ENCODE results near the gene TBC1D24.

TBC1D24 gene

DNA sequence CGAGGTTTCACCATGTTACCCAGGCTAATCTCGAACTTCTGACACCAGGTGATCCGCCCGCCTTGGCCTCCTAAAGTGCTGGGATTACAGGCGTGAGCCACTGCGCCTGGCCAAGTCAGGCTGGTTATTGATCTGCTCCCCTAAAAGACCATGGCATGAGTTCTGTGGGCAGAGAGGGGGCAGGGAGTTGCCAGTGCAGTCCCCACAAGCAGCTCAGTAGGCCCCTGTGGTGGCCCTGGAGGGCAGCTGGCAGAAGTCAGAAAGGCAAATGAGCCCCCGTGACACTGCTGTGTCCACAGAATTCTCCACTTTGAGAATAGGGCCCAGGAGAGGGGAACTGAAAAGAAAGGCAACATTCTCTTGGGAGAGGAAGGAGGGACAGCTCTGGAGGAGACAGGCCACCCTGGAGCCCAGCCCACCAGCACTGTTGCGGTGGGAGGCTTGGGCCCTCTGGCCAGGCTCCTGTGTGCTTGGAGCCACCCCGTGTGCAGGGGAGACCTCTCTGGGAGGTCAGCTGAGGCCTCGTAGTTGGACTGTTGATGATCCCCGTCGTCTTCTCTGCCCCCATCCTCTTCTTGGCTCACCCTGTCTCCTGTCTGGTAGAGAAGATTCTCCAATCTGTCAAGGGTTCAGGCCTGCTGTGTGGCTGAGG, 43.2 kb downstream of the TBC1D24 start:
- DNase-seq (ENCODE audit: low read depth), result no peak

DNA sequence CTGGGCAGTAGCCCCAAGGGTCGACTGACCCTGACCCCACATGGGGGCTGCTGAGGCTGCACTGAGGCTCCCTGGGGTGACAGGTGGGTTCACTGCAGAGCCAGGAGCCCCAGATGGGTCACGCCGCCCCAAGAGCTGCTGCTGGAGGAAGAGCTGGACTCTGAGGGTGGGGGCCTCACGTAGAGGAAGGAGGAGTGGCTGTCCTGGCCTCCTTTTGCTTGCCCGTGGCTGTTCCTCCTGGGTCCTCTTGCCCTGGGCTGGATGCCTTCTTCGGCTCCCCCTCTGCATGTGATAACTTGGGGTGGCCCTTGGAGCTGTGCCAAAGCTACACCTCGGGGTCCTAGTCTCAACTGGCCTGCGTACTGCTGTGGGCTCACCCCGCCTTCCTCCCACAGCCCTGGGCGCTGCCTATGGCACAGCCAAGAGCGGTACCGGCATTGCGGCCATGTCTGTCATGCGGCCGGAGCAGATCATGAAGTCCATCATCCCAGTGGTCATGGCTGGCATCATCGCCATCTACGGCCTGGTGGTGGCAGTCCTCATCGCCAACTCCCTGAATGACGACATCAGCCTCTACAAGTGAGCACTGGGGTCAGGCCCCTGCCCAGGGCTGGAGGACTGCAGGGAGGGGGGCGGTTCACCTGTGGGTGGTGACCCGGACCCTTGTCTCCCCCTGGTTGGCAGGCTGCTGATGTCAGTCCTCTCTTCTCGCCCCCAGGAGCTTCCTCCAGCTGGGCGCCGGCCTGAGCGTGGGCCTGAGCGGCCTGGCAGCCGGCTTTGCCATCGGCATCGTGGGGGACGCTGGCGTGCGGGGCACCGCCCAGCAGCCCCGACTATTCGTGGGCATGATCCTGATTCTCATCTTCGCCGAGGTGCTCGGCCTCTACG, 44.1 kb downstream of the TBC1D24 start:
- no peak for DNase-seq (ENCODE audit: low read depth)

DNA sequence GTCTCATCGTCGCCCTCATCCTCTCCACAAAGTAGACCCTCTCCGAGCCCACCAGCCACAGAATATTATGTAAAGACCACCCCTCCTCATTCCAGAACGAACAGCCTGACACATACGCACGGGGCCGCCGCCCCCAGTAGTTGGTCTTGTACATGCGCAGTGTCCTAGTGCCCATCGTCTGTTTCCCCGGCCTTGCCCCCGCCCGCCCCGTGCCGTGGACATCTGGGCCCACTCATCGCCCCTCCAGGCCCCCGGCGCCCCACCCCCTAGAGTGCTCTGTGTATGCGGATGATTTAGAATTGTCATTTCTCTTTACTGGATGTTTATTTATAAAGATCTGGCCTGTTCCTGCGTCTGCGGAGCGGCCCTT, 44.8 kb downstream of the TBC1D24 start:
- no peak for DNase-seq (ENCODE audit: low read depth)

DNA sequence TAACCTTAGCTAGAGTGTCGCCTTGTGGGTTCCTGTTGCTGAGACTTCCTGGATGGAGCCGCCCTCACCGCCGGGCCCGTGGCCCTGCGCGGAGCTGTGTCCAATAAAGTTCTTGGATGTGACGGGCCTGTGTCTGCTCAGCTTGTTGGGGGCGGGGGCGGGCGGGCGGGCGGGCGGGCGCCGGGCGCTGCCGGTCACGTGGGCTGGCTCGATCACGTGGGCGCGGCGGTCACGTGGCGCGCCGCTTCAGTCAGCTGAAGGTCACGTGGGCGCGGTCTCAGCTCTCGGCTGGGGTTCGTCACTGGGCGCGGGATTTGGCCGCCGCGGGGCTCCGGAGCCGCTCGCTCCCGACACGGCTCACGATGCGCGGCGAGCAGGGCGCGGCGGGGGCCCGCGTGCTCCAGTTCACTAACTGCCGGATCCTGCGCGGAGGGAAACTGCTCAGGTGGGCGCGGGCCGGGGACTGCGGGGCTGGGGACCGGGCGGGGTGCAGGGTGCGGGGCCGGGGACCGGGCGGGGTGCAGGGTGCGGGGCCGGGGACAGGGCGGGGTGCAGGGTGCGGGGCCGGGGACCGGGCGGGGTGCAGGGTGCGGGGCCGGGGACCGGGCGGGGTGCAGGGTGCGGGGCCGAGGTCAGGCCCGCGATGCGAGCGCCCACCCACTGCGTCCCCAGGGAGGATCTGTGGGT, 45.3 kb downstream of the TBC1D24 start, which contains the start of gene AMDHD2:
Gene AMDHD2, plus strand, starts transcription at position 275 of the 687 bp plus-strand sequence. Its CDS starts 88 bp downstream, at position 363.
- DNase-seq (ENCODE audit: low read depth), result peak; percentile 78

DNA sequence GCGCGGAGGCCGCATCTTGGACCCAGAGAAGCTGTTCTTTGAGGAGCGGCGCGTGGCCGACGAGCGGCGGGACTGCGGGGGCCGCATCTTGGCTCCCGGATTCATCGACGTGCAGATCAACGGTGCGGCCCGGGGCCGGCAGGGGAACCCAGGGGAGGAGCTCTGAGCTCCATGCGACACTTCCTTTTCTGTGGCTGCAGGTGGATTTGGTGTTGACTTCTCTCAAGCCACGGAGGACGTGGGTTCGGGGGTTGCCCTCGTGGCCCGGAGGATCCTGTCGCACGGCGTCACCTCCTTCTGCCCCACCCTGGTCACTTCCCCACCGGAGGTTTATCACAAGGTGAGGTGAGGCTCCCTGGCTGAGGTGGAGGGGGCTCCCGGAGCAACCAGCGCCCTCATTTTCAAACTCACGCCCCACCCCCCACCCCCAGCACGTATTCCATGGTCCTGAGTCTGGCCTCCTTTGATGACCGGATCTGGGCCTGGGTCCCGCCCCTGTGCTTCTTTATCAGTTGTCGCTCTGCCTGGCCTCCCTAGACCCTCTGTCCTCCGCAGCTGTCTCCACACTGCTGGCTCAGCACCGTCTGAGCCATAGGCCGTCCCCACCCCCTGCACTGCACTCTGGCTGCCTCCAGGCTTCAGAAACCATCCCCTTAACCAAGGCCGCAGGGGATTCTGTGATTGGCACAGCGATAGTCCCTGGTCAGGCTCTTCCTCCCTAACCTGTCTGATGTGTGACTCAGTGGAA, 46.0 kb downstream of the TBC1D24 start:
- peak; percentile 32 for DNase-seq (ENCODE audit: low read depth)

DNA sequence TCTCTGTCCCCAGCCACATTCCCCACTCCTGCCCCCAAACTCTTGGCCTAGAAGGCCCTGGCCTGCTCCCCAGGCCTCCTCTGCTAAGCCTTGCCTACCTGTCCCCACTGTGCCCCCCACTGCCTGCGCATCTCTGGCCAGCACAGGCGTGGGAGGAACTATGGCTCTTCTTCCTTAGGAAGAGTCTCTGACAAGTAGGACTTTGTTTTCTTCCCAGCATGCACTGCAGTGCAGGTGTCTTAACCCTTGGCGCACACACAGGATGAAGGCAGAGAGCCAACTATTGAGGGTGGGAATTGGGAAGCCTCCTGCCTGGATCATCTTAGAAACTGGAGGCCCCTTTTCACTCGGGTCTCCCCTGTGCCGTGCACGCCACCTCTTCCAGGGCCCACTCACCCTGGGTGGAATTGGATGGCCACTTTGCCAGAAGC, 48.9 kb downstream of the TBC1D24 start:
- no peak for DNase-seq (ENCODE audit: low read depth)

DNA sequence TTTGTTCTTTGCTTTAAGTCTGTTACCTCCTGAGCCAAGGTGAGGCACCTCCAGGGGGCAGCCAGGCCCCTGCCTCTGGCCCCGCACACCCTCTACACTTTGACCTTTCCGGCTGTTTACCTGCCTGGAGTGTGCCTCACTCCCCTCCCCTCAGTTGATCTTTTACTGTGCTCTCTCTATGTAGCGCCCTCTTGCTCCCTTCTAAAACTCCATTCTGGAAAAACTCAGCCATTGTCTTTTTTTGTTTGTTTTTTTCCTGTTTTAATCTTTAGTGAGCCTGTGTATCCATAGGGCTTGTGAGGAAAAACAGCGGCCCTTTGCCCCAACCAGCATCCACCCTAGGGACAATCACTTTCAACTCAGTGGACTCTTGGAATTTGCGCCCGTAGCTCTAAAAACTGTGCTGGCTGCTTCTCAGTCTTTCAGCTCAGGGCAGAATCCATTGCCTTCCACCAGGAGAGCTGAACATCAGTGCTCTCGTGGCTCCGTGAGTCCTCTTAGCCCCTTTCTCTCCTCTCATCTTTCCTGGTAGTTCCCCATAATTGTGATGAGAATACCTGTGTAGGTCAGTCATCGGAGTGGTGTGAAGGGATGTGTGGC, 49.5 kb downstream of the TBC1D24 start:
- no peak for DNase-seq (ENCODE audit: low read depth)

DNA sequence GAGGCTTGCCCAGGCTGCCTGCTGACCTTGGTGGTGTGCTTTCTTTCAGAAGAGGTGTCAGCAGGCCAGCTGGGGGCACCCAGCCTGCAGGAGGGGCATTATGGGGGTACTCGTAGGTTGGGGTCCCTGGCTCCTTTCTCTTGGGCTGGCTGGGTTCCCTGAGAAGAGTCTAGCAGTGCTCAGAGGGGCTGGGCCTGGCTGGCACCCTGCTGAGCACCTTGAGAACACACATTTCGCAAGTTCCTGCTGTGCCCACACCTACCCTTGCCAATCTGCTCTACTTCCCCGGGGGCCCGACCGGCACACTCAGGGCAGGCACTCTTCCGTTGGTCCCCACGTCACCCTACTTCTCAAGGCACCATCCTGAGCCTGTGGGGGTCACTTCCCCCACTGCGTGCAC, 51.2 kb downstream of the TBC1D24 start:
- DNase-seq (ENCODE audit: low read depth), result no peak

DNA sequence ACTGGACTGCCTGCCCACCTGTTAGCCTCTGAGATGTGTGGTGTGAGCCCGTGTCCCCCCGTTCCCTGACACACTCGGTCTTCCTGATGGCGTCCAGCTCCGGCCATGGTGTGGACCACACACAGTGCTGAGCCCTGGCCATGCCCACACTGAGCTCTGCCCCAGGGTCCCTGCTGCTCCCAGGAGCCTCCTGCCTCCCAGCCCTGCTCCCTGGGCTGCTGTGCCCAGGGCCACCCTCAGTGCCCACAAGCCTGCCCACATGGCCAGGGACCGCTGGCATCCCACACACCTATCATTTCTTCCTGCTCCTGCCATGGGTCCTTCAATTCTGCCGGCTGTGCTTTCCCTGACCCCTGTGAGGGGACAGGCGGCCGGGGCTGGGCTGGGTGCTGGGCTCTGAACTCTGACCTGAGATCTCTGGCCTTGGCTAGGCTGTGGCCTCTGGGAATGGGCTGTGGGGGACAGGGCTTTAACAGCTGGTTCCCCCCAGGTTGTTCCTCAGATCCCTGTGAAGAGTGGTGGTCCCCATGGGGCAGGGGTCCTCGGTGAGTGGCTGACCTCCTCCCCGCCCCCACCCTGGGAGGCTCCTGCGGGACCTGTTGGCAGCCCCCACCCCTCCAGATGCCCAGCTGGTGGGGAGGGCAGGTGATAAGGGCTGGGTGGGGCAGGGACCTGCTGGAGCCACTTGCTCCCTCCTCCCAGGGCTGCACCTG, 52.3 kb downstream of the TBC1D24 start:
- DNase-seq (ENCODE audit: low read depth), result no peak

DNA sequence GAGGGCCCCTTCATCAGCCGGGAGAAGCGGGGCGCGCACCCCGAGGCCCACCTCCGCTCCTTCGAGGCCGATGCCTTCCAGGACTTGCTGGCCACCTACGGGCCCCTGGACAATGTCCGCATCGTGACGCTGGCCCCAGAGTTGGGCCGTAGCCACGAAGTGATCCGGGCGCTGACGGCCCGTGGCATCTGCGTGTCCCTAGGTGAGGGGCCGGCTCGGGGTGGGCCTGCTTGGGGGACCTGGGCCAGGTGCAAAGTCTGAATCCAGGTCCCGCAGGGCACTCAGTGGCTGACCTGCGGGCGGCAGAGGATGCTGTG, 52.8 kb downstream of the TBC1D24 start:
- no peak for DNase-seq (ENCODE audit: low read depth)

DNA sequence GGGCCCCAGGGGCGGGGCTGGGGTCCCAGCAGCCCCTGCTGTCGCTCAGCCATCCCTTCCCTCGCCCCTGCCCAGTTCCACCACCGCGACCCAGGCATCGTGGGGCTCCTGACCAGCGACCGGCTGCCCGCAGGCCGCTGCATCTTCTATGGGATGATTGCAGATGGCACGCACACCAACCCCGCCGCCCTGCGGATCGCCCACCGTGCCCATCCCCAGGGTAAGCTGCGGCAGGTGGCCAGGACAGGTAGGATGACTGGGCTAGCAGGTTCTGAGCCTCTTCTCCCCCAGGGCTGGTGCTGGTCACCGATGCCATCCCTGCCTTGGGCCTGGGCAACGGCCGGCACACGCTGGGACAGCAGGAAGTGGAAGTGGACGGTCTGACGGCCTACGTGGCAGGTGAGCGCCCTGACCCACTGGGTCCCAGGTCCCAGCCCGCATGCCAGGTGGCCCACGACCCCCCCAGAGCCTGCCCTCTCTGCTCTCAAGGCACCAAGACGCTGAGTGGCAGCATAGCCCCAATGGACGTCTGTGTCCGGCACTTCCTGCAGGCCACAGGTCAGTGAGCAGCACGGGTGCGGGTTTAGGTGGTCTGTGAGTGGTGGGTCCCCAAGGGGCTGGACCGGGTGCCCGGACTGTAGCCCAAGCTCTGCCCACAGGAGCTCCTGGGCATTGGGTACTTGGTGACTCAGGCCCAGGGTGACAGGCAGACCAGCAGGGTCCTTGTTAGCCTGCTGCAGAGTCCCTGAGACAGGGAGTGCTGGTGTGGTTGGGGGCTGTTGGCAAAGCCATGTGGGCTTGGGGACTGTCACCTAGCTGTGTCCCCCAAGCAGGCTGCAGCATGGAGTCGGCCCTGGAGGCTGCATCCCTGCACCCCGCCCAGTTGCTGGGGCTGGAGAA, 53.5 kb downstream of the TBC1D24 start:
- no peak for DNase-seq (ENCODE audit: low read depth)

DNA sequence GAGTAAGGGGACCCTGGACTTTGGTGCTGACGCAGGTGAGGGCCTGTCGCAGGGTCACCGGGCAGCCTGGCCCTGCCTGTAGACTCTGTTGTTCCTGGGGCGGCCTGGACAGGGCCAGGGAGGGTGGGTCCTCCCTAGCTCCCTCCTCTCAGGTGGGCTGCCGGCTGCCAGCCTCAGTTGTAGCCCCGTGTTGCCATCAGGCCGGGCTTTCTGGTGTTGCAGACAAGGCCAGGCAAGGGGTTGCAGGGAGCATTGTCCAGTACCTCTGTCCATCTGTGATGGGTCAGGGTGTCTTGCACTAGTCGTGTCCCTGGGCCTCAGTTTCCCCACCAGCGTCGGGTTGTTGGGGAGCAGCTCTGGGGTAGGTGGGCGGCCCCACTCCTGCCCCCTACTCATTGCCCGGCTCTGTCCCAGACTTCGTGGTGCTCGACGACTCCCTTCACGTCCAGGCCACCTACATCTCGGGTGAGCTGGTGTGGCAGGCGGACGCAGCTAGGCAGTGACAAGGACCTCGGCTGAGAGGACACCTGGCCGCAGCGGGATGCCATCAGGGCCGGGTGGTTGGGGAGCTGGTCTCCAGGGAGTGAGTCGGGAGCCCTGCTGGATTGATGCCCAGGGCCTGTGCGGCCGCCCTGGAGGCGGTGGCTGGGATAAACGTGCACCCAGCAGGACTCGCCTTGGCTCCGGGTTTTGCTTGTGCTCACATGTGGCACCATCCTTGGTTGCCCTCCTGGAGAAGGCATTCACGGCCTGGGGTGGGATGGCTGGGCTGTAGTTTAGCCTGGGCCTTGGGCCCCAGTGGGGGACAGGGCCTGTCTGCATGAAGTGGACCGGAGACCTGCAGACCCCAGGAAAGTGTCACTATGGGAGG, 54.4 kb downstream of the TBC1D24 start:
- no peak for DNase-seq (ENCODE audit: low read depth)

DNA sequence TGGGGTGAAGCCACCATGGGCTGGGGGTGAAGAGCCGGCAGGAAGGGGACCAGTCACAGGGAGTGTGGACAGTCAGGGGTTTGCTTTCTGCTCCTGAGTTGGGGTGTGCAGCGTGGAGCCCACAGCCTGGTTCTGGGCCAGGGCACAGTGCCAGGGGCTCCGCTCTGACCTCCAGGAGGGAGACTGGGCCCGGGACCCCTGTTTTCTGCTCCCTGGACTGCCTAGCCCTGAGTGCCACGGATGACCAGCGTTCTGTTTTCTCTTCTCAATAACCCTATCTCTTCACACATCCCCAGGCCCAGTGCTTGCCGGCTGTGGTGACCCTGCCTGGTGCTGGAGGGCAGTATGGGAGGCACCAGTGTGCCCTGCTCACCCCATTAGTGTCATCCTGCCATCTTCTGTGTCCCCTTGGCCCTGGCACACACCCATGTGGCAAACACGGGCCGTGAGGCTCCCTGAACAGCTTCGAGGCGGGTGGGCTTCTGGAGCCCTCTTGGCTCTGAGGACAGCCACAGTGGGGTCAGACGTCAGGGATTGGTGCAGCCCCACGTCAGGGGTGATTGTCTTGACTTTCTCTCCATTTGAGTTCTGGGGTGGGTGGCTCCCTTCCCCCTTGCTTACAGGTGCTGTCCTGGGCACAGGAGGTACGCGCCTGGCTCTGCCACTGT, 55.2 kb downstream of the TBC1D24 start:
- no peak for DNase-seq (ENCODE audit: low read depth)

DNA sequence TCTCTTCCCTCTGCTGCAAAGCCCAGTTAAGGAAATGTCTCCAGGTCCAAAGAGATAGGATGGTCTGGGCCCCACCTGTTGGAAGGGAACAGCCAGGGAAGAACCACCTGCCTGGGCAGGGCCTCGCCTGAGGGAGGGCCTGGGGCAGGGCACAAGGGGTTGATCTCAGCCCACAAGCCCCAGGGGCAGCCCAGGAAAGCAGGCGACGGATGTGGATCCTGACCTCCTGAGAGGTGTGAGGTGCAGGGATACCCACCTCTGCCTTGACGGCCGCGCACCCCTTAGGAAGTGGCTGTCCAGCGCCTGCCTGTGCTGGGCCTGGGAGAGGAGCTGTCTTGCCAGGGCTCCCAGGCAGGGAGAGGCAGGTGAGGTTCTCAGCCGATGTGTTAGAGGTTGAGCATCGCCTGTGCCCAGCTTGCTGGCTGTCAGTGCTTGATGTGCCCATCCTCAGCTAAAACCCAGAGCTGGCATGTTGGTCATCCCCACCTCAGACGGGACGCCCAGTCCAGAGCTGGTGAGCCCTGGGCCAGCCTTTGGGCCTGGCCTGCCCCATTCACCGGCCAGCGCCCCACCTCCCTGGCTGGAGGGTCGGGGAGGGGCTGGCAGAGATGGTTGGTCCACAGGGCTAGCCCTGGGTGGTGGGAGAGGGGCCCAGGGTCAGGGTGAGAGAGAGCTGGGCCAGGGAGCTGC, 55.8 kb downstream of the TBC1D24 start:
- DNase-seq (ENCODE audit: low read depth), result no peak

DNA sequence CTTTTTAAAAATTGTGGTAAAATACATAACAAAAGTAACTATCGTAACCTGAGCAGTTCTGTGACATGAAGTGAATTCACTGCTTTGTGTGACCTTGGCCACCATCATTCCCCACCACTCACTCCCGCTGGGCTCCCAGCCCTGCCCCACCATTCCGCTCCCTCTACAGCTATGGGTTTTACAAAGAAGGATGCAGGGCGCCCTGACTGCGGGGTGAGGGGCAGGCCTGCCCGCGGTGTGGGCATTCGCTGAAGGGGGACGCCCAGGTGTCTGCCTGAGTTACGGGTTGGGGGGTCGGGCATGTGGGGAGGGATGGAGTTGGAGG, 56.4 kb downstream of the TBC1D24 start, which contains the start of gene CEMP1:
Gene CEMP1, minus strand, starts transcription at position 38 of the 325 bp plus-strand sequence. CDS start 335 bp downstream, outside the sequence.
- DNase-seq (ENCODE audit: low read depth), result no peak

DNA sequence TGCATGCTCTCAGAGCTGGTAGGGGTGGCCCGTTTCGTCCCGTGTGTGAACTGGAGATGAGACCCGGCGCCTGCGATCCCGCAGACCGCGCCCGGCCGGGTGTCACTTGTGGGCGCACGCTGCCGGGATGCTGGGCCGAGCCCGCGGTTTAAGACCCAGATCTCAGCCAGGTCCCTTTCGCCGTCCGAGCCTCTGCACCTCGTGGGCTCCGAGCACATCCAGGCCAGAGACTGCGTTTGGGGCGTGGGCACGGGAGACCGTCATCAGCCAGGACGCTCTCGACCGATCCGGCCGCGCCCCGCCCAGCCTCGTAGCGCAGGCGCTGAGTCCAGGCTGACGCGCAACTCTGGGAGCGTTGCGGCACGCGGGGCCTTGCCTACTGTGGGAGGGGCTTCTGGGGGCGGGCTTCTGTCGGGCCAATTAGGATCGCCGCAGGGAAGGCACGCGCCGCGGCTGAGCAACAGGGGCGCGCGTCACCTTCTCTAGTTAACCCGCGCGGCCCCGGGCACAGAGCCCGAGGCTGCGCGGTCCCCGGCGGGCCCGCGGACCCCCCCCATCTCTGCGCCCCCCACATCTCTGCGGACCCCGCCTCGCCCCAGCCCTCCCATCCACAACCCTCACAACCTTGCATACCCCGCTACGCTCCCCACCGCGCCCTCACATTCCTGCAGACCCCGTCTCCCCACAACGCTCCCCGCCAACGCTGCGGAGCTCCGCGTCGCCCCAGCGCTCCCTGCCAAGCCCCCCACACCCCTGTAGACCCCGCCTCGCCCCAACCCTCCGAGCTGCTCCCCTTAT, 57.0 kb downstream of the TBC1D24 start:
- peak; percentile 94 for DNase-seq (ENCODE audit: low read depth)

DNA sequence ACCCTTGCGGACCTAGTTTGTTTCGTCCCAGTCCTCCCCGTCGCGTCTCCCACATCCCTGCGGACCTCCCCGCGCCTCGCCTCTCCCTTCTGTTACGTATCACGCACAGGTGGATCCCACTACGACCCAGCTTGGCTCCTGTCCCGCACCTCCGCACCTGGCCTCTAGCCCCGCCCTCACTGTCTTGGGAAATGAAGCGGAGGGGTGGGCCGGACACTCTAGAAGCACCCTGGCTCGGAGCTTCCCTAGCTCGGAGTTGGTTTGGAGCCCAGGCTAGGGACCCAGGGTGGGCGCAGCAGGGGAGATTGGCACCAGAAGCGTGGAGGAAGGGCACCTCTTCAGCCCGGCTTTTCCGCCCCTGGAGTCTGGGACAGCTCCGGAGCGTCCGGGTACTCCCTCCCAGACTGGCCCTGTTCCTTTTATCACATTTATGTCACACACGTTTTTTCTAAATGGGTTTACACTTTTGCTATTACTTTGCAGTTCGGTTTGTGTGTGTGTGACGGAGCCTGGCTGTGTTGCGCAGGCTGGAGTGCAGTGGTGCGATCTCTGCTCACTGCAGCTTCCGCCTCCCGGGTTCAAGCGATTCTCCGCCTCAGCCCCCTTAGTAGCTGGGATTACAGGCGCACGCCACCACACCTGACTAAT, 57.7 kb downstream of the TBC1D24 start:
- DNase-seq (ENCODE audit: low read depth), result peak; percentile 42
